Mesendoderm (in vitro differentiated cells): ENCODE results near the gene BAMBI.

Experiments used
- DNase-seq: peaks from one replicate; pipeline ENCODE4 v3.0.0; 2013
- H2AK5ac ChIP-seq: 2 replicates; pipeline ENCODE4 v1.6.1; 2013; ENCODE audit warnings: low read length, inconsistent platforms
- H2BK120ac ChIP-seq: 2 replicates; pipeline ENCODE4 v1.6.1; 2013; ENCODE audit warnings: low read depth, mild to moderate bottlenecking, low read length, moderate library complexity, mixed read lengths
- H2BK15ac ChIP-seq: replicated peaks from 2 replicates; pipeline ENCODE4 v1.6.1; 2013; ENCODE audit warnings: low read depth, mild to moderate bottlenecking, moderate library complexity
- H2BK5ac ChIP-seq: 2 replicates; pipeline ENCODE4 v1.6.1; 2013; ENCODE audit warnings: low read length, inconsistent platforms
- H3K18ac ChIP-seq: 2 replicates; pipeline ENCODE4 v1.6.1; 2013; ENCODE audit warnings: mild to moderate bottlenecking, low read length, mixed read lengths
- H3K23ac ChIP-seq: one replicate; pipeline ENCODE4 v1.6.1; 2013; ENCODE audit warnings: low read length
- H3K27ac ChIP-seq: 2 replicates; pipeline ENCODE4 v1.5.1; 2013; ENCODE audit warnings: low read depth, mild to moderate bottlenecking, inconsistent platforms, low read length, moderate library complexity
- H3K27me3 ChIP-seq: 2 replicates; pipeline ENCODE4 v1.6.1; 2013; ENCODE audit warnings: low read length, control low read depth, mild to moderate bottlenecking, inconsistent platforms; ENCODE audit not compliant: insufficient read depth, poor library complexity
- H3K36me3 ChIP-seq: 2 replicates; pipeline ENCODE4 v1.6.1; 2013; ENCODE audit warnings: low read length, inconsistent platforms; ENCODE audit not compliant: control insufficient read depth, insufficient read depth
- H3K4ac ChIP-seq: one replicate; pipeline ENCODE4 v1.6.1; 2013; ENCODE audit warnings: low read depth, mild to moderate bottlenecking, low read length, moderate library complexity
- H3K4me1 ChIP-seq: 2 replicates; pipeline ENCODE4 v1.6.1; 2013; ENCODE audit warnings: low read depth, low read length, inconsistent platforms; ENCODE audit not compliant: control insufficient read depth
- H3K4me2 ChIP-seq: 2 replicates; pipeline ENCODE4 v1.6.1; 2013; ENCODE audit warnings: low read length
- H3K4me3 ChIP-seq: 2 replicates; pipeline ENCODE4 v1.5.1; 2013; ENCODE audit warnings: mild to moderate bottlenecking, low read length
- H3K56ac ChIP-seq: one replicate; pipeline ENCODE4 v1.6.1; 2013; ENCODE audit warnings: low read length
- H3K79me1 ChIP-seq: 2 replicates; pipeline ENCODE4 v1.6.1; 2013; ENCODE audit warnings: low read length, inconsistent platforms
- H3K79me2 ChIP-seq: 2 replicates; pipeline ENCODE4 v1.6.1; 2013; ENCODE audit warnings: mild to moderate bottlenecking, low read length; ENCODE audit not compliant: control insufficient read depth, insufficient read depth
- H3K9ac ChIP-seq: 2 replicates; pipeline ENCODE4 v1.6.1; 2013; ENCODE audit warnings: low read length, inconsistent platforms
- H4K5ac ChIP-seq: one replicate; pipeline ENCODE4 v1.6.1; 2013; ENCODE audit warnings: low read length
- H4K8ac ChIP-seq: one replicate; pipeline ENCODE4 v1.6.1; 2013; ENCODE audit warnings: low read depth, mild to moderate bottlenecking, control low read depth, low read length, moderate library complexity
- WGBS: extraction: QIAGEN DNeasy Blood & Tissue Kit; methylation state at CpG from one replicate; pipeline ENCODE4 v1.1.7; 2013; ENCODE audit warnings: low lambda C conversion rate, missing lambda C conversion rate; ENCODE audit not compliant: insufficient coverage; ENCODE audit errors: extremely low coverage; 5-methylcytosine and 5-hydroxymethylcytosine counted together

The BAMBI gene

DNA sequence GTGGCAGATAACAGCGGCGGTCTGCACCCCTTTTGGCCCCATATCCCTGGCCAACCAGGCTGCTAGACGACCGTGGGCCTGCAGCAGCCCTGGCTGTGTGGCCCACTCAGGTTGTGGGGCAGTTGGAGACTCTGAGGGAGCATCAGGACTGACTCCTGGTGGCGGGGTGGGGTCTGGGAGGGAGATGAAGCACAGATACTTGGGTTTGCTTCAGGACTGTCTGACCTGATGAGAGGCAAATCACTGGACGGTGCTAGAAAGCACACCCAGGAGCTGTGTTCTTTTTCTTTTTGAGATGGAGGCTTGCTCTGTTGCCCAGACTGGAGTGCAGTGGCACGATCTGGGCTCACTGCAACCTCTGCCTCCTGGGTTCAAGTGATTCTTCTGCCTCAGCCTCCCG, 28.2 kb downstream of the BAMBI start:
- H3K18ac ChIP-seq: no peak overlapping the region
- no peak overlapping the region for H2BK5ac ChIP-seq
- H3K4me3 ChIP-seq: no peak overlapping the region
- no peak overlapping the region for H3K56ac ChIP-seq
- no peak overlapping the region for H4K8ac ChIP-seq
- no peak overlapping the region for H3K4me2 ChIP-seq
- WGBS: no CpG with 5 or more reads among the region's 8 CpGs
- H3K79me1 ChIP-seq: no peaks in the 10 kb centered on the region
- H3K4ac ChIP-seq: no peak overlapping the region
- H3K79me2 ChIP-seq: no peaks in the 10 kb centered on the region
- H3K23ac ChIP-seq: no peak overlapping the region
- H3K9ac ChIP-seq: no peak overlapping the region
- H2BK15ac ChIP-seq: no peak overlapping the region
- H2BK120ac ChIP-seq: no peak overlapping the region
- H3K4me1 ChIP-seq: no peaks in the 10 kb centered on the region
- H3K27ac ChIP-seq: no peak overlapping the region
- no peaks in the 10 kb centered on the region for H3K36me3 ChIP-seq
- no peak for DNase-seq
- no peak overlapping the region for H4K5ac ChIP-seq
- no peak overlapping the region for H2AK5ac ChIP-seq
- H3K27me3 ChIP-seq: no peaks in the 10 kb centered on the region

DNA sequence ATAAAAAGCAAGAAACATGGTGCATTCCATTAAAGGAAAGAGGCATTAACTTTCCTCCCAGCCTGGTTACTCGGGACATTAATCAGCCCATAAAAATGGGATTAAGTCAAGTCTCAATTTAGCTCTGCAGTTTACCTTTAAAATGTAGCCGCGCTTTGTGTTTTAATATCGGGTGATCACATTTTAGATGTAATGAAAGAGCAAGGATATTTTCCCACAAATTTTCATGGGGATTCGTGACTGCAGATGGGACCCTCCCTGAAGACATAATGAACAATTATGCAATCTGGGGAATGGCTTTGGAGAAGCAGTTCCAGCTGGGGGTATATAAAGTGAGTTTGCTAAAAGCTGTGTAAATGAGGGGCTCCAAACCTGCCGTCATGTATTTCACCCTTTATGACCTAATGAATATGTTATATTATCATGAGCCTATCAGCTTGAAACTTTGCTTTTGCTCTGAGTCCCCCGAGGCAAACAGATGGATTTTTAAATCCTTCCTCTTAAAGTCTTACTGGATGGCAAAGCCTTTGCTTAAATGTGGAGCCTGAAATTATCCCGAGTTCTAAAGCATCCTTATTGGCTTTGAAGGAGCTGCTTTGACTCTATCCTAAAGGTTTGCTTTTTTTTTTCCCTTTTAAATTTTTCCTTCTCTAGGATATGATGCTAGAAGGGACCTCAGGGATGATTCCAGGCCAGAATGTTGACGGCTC, 31.8 kb downstream of the BAMBI start:
- Histone ChIP-seq H3K4me3 (no peak overlapping the region), H3K79me2 (no peaks in the 10 kb centered on the region), H3K56ac (no peak overlapping the region), H3K18ac (no peak overlapping the region), H3K4ac (no peak overlapping the region), H3K36me3 (no peaks in the 10 kb centered on the region), H2BK5ac (no peak overlapping the region), H4K8ac (no peak overlapping the region), H3K4me2 (no peak overlapping the region), H3K27me3 (no peaks in the 10 kb centered on the region), H2BK120ac (no peak overlapping the region), H3K9ac (no peak overlapping the region), H4K5ac (no peak overlapping the region), H3K4me1 (no peaks in the 10 kb centered on the region), H3K23ac (no peak overlapping the region), H2BK15ac (no peak overlapping the region), H2AK5ac (no peak overlapping the region), H3K79me1 (no peaks in the 10 kb centered on the region), H3K27ac (no peak overlapping the region)
- WGBS: no CpG with 5 or more reads among the region's 9 CpGs
- no peak for DNase-seq

DNA sequence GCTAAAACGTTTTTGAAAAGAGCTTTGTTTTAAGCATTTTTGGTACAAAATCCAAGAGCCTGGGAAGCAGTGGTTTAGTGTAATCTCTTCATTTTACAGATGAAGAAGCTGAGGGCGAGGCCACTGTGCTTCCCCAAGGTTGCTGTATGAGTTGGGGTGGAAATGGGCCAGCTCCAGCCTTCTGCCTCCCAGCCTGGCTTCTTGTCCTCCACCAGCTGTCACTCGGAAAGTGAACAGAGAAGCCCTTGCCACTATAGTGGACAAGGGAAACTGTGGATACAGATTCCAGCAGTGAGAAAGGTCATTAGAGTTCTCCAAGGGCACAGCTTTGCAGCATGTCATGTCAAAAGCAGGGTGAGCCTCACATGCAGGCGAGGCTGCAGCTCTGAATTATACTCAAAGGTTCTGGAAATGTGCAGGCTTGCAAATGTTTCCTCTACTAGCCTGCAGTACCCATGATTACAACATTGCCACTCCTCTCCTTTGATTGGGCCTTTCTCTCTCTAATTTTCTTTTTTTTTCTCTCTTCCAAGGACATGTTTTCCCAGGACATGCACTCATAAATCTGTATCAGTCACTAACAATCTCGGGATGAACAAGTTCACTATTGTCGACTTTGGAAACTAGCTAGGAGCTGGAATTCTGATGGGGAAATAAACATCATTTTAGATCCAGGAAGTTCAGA, 33.0 kb downstream of the BAMBI start:
- no CpG with 5 or more reads among the region's 6 CpGs for WGBS
- H3K79me1 ChIP-seq: no peaks in the 10 kb centered on the region
- H2AK5ac ChIP-seq: no peak overlapping the region
- H3K4me1 ChIP-seq: no peaks in the 10 kb centered on the region
- H3K18ac ChIP-seq: no peak overlapping the region
- H2BK15ac ChIP-seq: no peak overlapping the region
- no peak overlapping the region for H3K23ac ChIP-seq
- no peak overlapping the region for H3K4me3 ChIP-seq
- DNase-seq: no peak
- H4K5ac ChIP-seq: no peak overlapping the region
- H3K4me2 ChIP-seq: no peak overlapping the region
- no peak overlapping the region for H3K27ac ChIP-seq
- no peak overlapping the region for H3K56ac ChIP-seq
- H3K4ac ChIP-seq: no peak overlapping the region
- H3K36me3 ChIP-seq: no peaks in the 10 kb centered on the region
- H3K79me2 ChIP-seq: no peaks in the 10 kb centered on the region
- H4K8ac ChIP-seq: no peak overlapping the region
- no peak overlapping the region for H2BK120ac ChIP-seq
- no peaks in the 10 kb centered on the region for H3K27me3 ChIP-seq
- no peak overlapping the region for H2BK5ac ChIP-seq
- no peak overlapping the region for H3K9ac ChIP-seq

DNA sequence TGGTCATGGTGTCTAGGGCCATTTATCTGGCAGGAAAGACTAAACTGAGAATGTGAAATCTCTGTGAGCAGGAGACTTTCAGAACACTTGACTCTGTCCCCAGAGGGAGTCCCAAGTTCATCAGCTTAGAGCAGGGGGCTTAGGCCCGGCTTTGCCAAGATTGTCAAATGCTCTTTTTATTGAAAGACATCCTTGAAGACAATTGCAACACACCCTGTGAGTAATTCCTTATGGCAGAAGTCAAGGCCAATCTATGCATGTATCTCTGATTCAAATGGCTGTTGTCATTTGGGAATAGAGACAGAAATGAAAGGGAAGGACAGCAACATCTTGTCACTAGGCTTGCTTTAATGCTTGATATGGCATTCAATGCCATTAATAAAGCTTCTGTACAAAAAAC, 33.7 kb downstream of the BAMBI start:
- H3K23ac ChIP-seq: no peak overlapping the region
- H3K4me1 ChIP-seq: no peaks in the 10 kb centered on the region
- no peak overlapping the region for H2BK5ac ChIP-seq
- WGBS: no CpG with 5 or more reads among the region's 1 CpG
- H3K27me3 ChIP-seq: no peaks in the 10 kb centered on the region
- H3K56ac ChIP-seq: no peak overlapping the region
- no peak overlapping the region for H3K27ac ChIP-seq
- H2BK120ac ChIP-seq: no peak overlapping the region
- no peaks in the 10 kb centered on the region for H3K79me1 ChIP-seq
- no peak overlapping the region for H4K5ac ChIP-seq
- no peak overlapping the region for H2BK15ac ChIP-seq
- H3K18ac ChIP-seq: no peak overlapping the region
- H4K8ac ChIP-seq: no peak overlapping the region
- no peak overlapping the region for H3K4ac ChIP-seq
- H3K36me3 ChIP-seq: no peaks in the 10 kb centered on the region
- H2AK5ac ChIP-seq: no peak overlapping the region
- no peak overlapping the region for H3K4me3 ChIP-seq
- no peak overlapping the region for H3K9ac ChIP-seq
- H3K4me2 ChIP-seq: no peak overlapping the region
- no peaks in the 10 kb centered on the region for H3K79me2 ChIP-seq
- no peak for DNase-seq

DNA sequence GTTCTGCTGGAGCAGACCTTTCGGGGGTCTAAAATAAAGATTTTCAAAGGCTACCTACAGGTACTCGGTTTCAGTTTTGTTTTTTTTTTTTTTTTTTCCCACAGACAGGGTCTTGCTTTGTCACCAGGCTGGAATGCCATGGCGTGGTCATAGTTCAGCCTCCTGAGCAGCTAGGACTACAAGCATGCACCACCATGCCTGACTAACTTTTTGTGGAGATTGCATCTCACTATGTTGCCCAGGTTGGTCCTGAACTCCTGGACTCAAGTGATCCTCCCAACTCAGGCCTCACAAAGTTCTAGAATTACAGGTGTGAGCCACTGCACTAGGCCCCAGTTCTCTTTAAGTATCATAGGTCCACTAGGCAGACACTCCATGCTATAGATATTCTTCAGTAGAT, 34.5 kb downstream of the BAMBI start:
- Histone ChIP-seq H3K79me2 (no peaks in the 10 kb centered on the region), H3K4me2 (no peak overlapping the region), H2BK120ac (no peak overlapping the region), H2AK5ac (no peak overlapping the region), H3K4ac (no peak overlapping the region), H3K36me3 (no peaks in the 10 kb centered on the region), H3K23ac (no peak overlapping the region), H3K9ac (no peak overlapping the region), H3K27ac (no peak overlapping the region), H4K8ac (no peak overlapping the region), H3K18ac (no peak overlapping the region), H3K56ac (no peak overlapping the region), H3K4me1 (no peaks in the 10 kb centered on the region), H3K79me1 (no peaks in the 10 kb centered on the region), H2BK5ac (no peak overlapping the region), H3K4me3 (no peak overlapping the region), H4K5ac (no peak overlapping the region), H2BK15ac (no peak overlapping the region), H3K27me3 (no peaks in the 10 kb centered on the region)
- WGBS: no CpG with 5 or more reads among the region's 3 CpGs
- no peak for DNase-seq
